HCT116 (cell line): Measurements from ENCODE around the gene P4HTM.

ENCODE experiments used
- CEBPB ChIP-seq: IDR thresholded peaks from 2 replicates; pipeline ENCODE4 v1.6.1; 2012; ENCODE audit warnings: low read depth
- EGR1 ChIP-seq: IDR thresholded peaks from 2 replicates; pipeline ENCODE4 v1.6.1; 2012; ENCODE audit warnings: low read depth
- EZH2 ChIP-seq: fragments of 200-600 bp; sonication (generic); IDR thresholded peaks from 2 replicates; pipeline ENCODE4 v1.6.1; 2017; ENCODE audit warnings: antibody characterized with exemption, mixed run types
- POLR2A ChIP-seq: IDR thresholded peaks from 2 replicates; pipeline ENCODE4 v1.7.0; 2011; ENCODE audit warnings: borderline replicate concordance; ENCODE audit not compliant: insufficient read depth, insufficient read length; ENCODE audit errors: extremely low read depth
- POLR2AphosphoS5 ChIP-seq: IDR thresholded peaks from 2 replicates; pipeline ENCODE4 v1.6.1; 2011; ENCODE audit warnings: mild to moderate bottlenecking, low read depth, low read length, moderate library complexity
- RAD21 ChIP-seq: IDR thresholded peaks from 2 replicates; pipeline ENCODE4 v1.6.1; 2012; ENCODE audit warnings: low read depth, mild to moderate bottlenecking
- REST ChIP-seq: IDR thresholded peaks from 2 replicates; pipeline ENCODE4 v1.6.1; 2012; ENCODE audit warnings: low read depth
- SIN3A ChIP-seq: IDR thresholded peaks from 2 replicates; pipeline ENCODE4 v1.6.1; 2012; ENCODE audit warnings: low read depth
- TF ChIP-seq, protein P1 (sequence below), 3 experiments: fragments of 200-600 bp in 1 of 3; sonication (generic) in 1 of 3; IDR thresholded peaks in 2 of 3; conservative IDR thresholded peaks in 1 of 3; 2 replicates each; pipeline ENCODE4 v1.5.1; 2012 to 2017; ENCODE audit warnings: low read depth in 2 of 3, low read length in 2 of 3, antibody characterized with exemption in 1 of 3, borderline replicate concordance in 1 of 3, control low read depth in 1 of 3, mild to moderate bottlenecking in 1 of 3, mixed read lengths in 1 of 3, mixed run types in 1 of 3, moderate library complexity in 1 of 3; ENCODE audit not compliant: insufficient read depth in 1 of 3
- TF ChIP-seq, protein P2 (sequence below): IDR thresholded peaks from 2 replicates; pipeline ENCODE4 v1.6.1; 2012

DNA sequence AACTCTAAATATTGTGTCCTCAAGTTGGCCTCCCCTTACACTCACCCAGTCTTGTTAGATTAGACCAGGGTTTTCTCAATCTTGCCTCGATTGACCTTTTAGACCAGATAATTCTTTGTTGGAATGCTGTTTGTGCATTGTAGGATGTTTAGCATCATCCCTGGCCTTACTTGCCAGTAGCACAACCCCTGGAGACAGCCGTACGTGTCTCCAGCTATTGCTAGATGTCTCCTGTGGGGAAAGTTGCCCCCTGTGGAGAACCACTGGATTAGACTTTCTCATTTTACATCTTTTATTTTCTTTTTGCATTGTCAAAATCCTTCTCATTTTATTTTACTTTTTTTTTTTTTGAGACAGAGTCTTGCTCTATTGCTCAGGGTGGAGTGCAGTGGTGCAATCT lies 19.4 kb downstream of the P4HTM start:
- TF ChIP-seq POLR2A (no peak), SIN3A (no peak), EZH2 (no peak), CEBPB (no peak), RAD21 (no peak), EGR1 (no peak), POLR2AphosphoS5 (no peak), REST (no peak)
- TF ChIP-seq, protein P1, sequence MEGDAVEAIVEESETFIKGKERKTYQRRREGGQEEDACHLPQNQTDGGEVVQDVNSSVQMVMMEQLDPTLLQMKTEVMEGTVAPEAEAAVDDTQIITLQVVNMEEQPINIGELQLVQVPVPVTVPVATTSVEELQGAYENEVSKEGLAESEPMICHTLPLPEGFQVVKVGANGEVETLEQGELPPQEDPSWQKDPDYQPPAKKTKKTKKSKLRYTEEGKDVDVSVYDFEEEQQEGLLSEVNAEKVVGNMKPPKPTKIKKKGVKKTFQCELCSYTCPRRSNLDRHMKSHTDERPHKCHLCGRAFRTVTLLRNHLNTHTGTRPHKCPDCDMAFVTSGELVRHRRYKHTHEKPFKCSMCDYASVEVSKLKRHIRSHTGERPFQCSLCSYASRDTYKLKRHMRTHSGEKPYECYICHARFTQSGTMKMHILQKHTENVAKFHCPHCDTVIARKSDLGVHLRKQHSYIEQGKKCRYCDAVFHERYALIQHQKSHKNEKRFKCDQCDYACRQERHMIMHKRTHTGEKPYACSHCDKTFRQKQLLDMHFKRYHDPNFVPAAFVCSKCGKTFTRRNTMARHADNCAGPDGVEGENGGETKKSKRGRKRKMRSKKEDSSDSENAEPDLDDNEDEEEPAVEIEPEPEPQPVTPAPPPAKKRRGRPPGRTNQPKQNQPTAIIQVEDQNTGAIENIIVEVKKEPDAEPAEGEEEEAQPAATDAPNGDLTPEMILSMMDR (IDR thresholded peaks at IDR 0.05 in 2 of 3, conservative IDR thresholded peaks at IDR 0.05 in 1 of 3; ENCODE audit: borderline replicate concordance in 1 of 3, insufficient read depth in 1 of 3, low read depth in 2 of 3, low read length in 2 of 3), result no peak
- TF ChIP-seq, protein P2, sequence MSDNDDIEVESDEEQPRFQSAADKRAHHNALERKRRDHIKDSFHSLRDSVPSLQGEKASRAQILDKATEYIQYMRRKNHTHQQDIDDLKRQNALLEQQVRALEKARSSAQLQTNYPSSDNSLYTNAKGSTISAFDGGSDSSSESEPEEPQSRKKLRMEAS, result no peak
